Stimulated activated naive CD8-positive, alpha-beta T cell treated with anti-CD3 and anti-CD28 coated beads, Interleukin-15, amount 100 ng/mL, for 72 hours (primary cell): ENCODE data around the gene IL17RC.

Experiments
- ATAC-seq: fragments of 150-1000 bp; cut with Tn5 transposase; 2 replicates; pipeline ENCODE4 v1.10.0; 2021; ENCODE audit warnings: mild to moderate bottlenecking, moderate library complexity
- DNase-seq, 2 donors: peaks; one replicate each; pipeline ENCODE4 v3.0.0; 2021 to 2022
- H3K27ac Mint-ChIP-seq, 2 donors: one replicate each; pipeline ENCODE4 v1.8.0; 2022; ENCODE audit warnings: mild to moderate bottlenecking in 2 of 2, mixed read lengths in 2 of 2, moderate library complexity in 2 of 2
- H3K27me3 Mint-ChIP-seq: one replicate; pipeline ENCODE4 v1.8.0; 2022; ENCODE audit warnings: mixed read lengths
- H3K4me1 Mint-ChIP-seq: one replicate; pipeline ENCODE4 v1.8.0; 2022; ENCODE audit warnings: mild to moderate bottlenecking, mixed read lengths
- H3K4me3 Mint-ChIP-seq, 2 donors: one replicate each; pipeline ENCODE4 v1.8.0; 2022; ENCODE audit warnings: mild to moderate bottlenecking in 2 of 2, mixed read lengths in 2 of 2, moderate library complexity in 1 of 2
- H3K9me3 Mint-ChIP-seq, 2 donors: one replicate each; pipeline ENCODE4 v1.8.0; 2022; ENCODE audit warnings: mixed read lengths in 2 of 2

The IL17RC gene

DNA sequence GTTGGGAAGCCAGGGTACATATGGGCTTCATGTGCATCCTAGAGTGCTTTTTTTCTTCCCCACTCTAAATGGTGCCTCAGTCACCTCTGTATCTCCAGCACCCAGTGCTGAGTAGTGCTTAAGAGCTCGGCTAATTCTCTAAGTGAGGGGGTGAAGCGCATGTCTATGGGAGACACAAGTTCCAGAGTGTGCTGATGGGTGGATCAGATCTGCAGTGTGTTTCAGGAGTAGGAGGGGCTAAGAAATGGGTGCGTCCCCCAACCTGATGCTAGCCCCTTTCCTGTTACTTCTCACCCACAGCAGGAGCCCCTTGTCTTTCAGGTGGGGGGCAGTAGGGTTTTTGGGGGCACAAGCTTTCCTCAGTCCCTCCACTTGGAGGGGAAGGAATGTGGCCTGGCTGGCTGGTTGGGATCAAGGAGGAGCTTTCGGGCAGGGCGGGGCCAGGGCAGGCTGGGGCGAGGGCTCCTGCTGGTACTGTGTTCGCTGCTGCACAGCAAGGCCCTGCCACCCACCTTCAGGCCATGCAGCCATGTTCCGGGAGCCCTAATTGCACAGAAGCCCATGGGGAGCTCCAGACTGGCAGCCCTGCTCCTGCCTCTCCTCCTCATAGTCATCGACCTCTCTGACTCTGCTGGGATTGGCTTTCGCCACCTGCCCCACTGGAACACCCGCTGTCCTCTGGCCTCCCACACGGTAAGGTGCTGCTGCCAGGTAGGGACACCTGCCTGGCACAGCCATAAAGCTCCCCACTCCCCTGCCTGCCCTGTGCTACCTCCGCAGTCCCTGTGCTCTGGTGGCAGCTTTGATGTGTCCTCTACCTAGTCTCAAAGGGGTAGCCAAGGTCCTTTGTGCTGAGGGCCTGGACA is 14.3 kb upstream of the IL17RC start, which contains the start of gene IL17RE:
Gene IL17RE, plus strand, starts transcription at position 477 of the 866 bp plus-strand sequence. Its CDS starts 85 bp downstream, at position 562.
- Mint-ChIP-seq H3K27me3 (no peaks in the 10 kb centered on the region), H3K4me3 (peak within 1 kb of the TSS; percentile 67 to 72), H3K27ac (peak within 1 kb of the TSS; percentile 65 to 82), H3K9me3 (no peaks in the 10 kb centered on the region), H3K4me1 (peaks cover 45% of the 10 kb centered on the region)
- DNase-seq = no peak
- peak; percentile 72 for ATAC-seq

GRCh38 chr3:9903238-9903624 is 13.7 kb upstream of the IL17RC start:
- H3K4me1 Mint-ChIP-seq = peaks cover 39% of the 10 kb centered on the region
- DNase-seq (no peak), ATAC-seq (peak; percentile 11)
- H3K4me3 Mint-ChIP-seq = peak overlapping the region; percentile 67 to 72
- no peaks in the 10 kb centered on the region for H3K9me3 Mint-ChIP-seq
- H3K27me3 Mint-ChIP-seq = no peaks in the 10 kb centered on the region
- H3K27ac Mint-ChIP-seq = peak overlapping the region; percentile 65 to 82

- no peak overlapping the region for H3K27ac Mint-ChIP-seq
- peaks cover 32% of the 10 kb centered on the region for H3K4me1 Mint-ChIP-seq
- H3K4me3 Mint-ChIP-seq = no peak overlapping the region
- DNase-seq (no peak), ATAC-seq (no peak)
- H3K9me3 Mint-ChIP-seq = no peaks in the 10 kb centered on the region
- no peaks in the 10 kb centered on the region for H3K27me3 Mint-ChIP-seq
These were observed 13.0 kb upstream of the IL17RC start for GRCh38 chr3:9903904-9904303.

DNA sequence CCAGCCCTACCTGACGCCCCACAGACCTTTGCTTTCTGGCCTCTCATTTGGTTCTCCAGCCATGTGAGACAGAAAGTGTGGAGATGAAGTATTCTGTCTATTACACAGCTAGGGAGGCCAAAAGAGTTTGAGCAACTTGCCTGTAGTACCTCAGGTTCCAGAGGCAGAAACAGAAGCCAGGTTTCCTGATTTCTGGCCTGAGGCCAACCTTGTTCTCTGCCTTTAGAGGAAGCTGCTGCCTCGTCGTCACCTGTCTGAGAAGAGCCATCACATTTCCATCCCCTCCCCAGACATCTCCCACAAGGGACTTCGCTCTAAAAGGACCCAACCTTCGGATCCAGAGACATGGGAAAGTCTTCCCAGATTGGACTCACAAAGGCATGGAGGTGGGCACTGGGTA is 10.4 kb upstream of the IL17RC start:
- Mint-ChIP-seq H3K4me1 (peaks cover 38% of the 10 kb centered on the region), H3K27ac (no peak overlapping the region), H3K27me3 (peaks cover 5% of the 10 kb centered on the region), H3K4me3 (no peak overlapping the region), H3K9me3 (no peaks in the 10 kb centered on the region)
- no peak for ATAC-seq
- DNase-seq = no peak

GRCh38 chr3:9908286-9908685 is 8.6 kb upstream of the IL17RC start:
- Mint-ChIP-seq H3K4me1 (peaks cover 26% of the 10 kb centered on the region), H3K9me3 (no peaks in the 10 kb centered on the region), H3K27ac (no peak overlapping the region), H3K4me3 (no peak overlapping the region), H3K27me3 (peaks cover 17% of the 10 kb centered on the region)
- ATAC-seq = no peak
- no peak for DNase-seq

- no peak overlapping the region for H3K4me3 Mint-ChIP-seq
These were observed 7.5 kb upstream of the IL17RC start for GRCh38 chr3:9909221-9910013.

DNA sequence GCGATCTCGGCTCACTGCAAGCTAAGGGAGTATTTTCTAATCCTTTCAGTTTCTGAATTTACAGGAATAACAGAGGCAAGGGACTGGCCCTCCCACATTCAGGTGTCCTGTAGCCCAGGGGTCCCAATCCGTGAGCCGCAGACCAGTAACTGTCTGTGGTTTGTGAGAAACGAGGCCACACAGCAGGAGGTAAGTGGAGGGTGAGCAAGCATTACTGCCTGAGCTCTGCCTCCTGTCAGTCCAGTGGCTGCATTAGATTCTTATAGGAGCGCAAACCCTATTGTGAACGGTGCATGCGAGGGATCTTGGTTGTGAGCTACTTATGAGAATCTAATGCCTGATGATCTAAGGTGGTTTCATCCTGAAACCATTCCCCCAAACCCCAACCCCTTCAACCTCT is 5.0 kb upstream of the IL17RC start:
- ATAC-seq (no peak), DNase-seq (no peak)
- H3K27ac Mint-ChIP-seq = no peak overlapping the region
- H3K4me3 Mint-ChIP-seq = no peak overlapping the region
- no peaks in the 10 kb centered on the region for H3K9me3 Mint-ChIP-seq
- peaks cover 31% of the 10 kb centered on the region for H3K4me1 Mint-ChIP-seq
- H3K27me3 Mint-ChIP-seq = peaks cover 23% of the 10 kb centered on the region

More at GRCh38 chr3:9909221-9910013, 7.5 kb upstream of the IL17RC start:
- H3K9me3 Mint-ChIP-seq = no peaks in the 10 kb centered on the region
- ATAC-seq (peak; percentile 39), DNase-seq (no peak)
- H3K27me3 Mint-ChIP-seq = peaks cover 18% of the 10 kb centered on the region
- peaks cover 18% of the 10 kb centered on the region for H3K4me1 Mint-ChIP-seq
- no peak overlapping the region for H3K27ac Mint-ChIP-seq

- Mint-ChIP-seq H3K4me3 (no peak overlapping the region), H3K27me3 (peaks cover 23% of the 10 kb centered on the region)
- DNase-seq = no peak
These were observed 4.5 kb upstream of the IL17RC start for GRCh38 chr3:9912294-9912935.

DNA sequence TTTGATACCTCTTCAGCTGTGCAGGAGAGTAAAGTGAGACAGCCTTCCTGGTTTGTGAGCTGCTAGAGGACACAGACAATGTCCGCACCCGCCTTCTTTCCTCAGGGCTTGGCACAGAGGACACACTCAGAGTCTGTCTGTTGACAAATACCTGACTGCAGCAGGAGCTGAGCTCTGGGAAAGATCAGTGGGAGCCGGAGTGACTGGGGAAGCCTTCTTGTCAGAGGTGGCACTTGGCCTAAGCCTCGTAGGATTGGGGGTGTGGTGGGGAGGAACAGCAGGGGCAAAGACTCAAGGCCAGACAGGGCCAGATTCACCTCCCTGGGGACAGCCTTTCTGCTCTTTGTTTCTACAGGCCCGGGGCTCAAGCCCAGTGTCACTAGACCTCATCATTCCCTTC is 3.3 kb upstream of the IL17RC start:
- peaks cover 35% of the 10 kb centered on the region for H3K4me1 Mint-ChIP-seq
- DNase-seq (no peak), ATAC-seq (no peak)
- H3K4me3 Mint-ChIP-seq = no peak overlapping the region
- peaks cover 23% of the 10 kb centered on the region for H3K27me3 Mint-ChIP-seq
- H3K27ac Mint-ChIP-seq = no peak overlapping the region
- no peaks in the 10 kb centered on the region for H3K9me3 Mint-ChIP-seq

More at GRCh38 chr3:9912294-9912935, 4.5 kb upstream of the IL17RC start:
- no peak for ATAC-seq
- no peak overlapping the region for H3K27ac Mint-ChIP-seq
- H3K9me3 Mint-ChIP-seq = no peaks in the 10 kb centered on the region
- peaks cover 35% of the 10 kb centered on the region for H3K4me1 Mint-ChIP-seq

DNA sequence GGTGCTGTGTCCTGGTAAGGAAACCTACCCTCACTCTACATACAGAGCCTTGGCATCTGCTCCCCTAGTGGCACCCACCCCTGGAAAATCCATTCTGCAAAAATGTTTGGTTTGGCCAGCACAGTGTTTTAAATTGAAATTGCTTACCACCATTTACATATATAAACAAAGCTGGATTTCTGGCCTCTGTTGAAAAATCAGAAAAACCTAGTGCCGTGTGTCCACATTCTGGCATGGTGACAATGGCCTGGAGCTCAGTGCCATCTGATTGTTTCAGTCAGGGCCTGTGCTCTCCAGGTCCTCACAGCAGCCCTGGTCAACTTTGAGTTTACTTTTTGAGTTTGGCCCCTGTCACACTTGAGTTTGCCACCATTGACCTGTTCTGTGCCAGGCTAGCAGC is 2.9 kb upstream of the IL17RC start:
- Mint-ChIP-seq H3K4me3 (no peak overlapping the region), H3K4me1 (peaks cover 33% of the 10 kb centered on the region), H3K9me3 (no peaks in the 10 kb centered on the region), H3K27me3 (peaks cover 23% of the 10 kb centered on the region), H3K27ac (no peak overlapping the region)
- DNase-seq = no peak
- ATAC-seq = no peak

- H3K9me3 Mint-ChIP-seq = no peaks in the 10 kb centered on the region
- peaks cover 23% of the 10 kb centered on the region for H3K27me3 Mint-ChIP-seq
- peak overlapping the region; percentile 78 to 81 for H3K4me3 Mint-ChIP-seq
- H3K4me1 Mint-ChIP-seq = peaks cover 26% of the 10 kb centered on the region
- DNase-seq = no peak
- H3K27ac Mint-ChIP-seq = no peak overlapping the region
- ATAC-seq = peak; percentile 72
These were observed 2.2 kb upstream of the IL17RC start for GRCh38 chr3:9914559-9915253.

GRCh38 chr3:9915254-9916141 is 1.4 kb upstream of the IL17RC start:
- peak; percentile 41 to 43 for DNase-seq
- Mint-ChIP-seq H3K27ac (peak overlapping the region; percentile 74 to 80), H3K27me3 (peaks cover 23% of the 10 kb centered on the region), H3K4me3 (peak overlapping the region; percentile 78 to 81), H3K9me3 (no peaks in the 10 kb centered on the region), H3K4me1 (peaks cover 24% of the 10 kb centered on the region)
- ATAC-seq = peak; percentile 66

DNA sequence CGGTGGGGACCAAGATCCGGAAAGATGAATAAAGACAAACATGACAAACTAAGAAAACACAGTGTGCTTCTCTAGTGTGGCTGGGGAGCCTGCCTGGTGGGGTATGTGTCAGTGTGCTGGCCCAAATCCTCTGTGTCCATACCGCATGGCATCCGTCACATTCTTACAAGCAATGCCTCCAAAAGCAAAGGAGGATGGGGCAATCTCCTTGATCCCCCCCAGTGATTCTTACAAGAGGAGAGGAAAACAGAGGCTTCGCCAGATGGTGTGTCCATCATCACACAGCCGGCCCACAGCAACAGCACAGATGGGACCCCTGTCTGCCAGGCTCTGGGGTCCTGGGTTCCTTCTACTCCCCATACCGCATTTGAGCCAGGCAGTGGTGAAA is 558 bp upstream of the IL17RC start:
- no peak for ATAC-seq

DNA sequence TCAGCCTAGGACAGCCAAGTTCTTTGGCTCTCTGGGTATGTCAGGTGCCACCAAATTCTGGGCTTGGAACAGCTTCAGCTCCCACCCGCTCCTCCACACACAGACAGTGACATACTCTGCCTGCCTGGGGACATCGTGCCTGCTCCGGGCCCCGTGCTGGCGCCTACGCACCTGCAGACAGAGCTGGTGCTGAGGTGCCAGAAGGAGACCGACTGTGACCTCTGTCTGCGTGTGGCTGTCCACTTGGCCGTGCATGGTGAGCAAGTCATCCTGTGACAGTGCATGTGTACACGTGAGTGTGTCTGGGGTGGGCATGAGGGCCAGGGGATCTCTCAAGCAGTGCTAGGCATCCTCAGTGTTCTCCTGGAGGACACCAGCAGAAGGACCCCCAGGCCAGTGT is 922 bp downstream of the IL17RC start:
- H3K4me1 Mint-ChIP-seq = peaks cover 17% of the 10 kb centered on the region
- H3K4me3 Mint-ChIP-seq = no peak overlapping the region
- no peaks in the 10 kb centered on the region for H3K9me3 Mint-ChIP-seq
- ATAC-seq (no peak), DNase-seq (no peak)
- H3K27ac Mint-ChIP-seq = no peak overlapping the region
- peaks cover 13% of the 10 kb centered on the region for H3K27me3 Mint-ChIP-seq

More for the DNA sequence above, 558 bp upstream of the IL17RC start:
- no peaks in the 10 kb centered on the region for H3K9me3 Mint-ChIP-seq
- peaks cover 24% of the 10 kb centered on the region for H3K4me1 Mint-ChIP-seq
- peaks cover 19% of the 10 kb centered on the region for H3K27me3 Mint-ChIP-seq
- no peak for DNase-seq
- peak overlapping the region; percentile 78 to 81 for H3K4me3 Mint-ChIP-seq
- H3K27ac Mint-ChIP-seq = no peak overlapping the region
